Keratinocyte (primary cell): ENCODE results near the gene FOCAD.

Experiments
- CTCF ChIP-seq, 3 experiments: IDR thresholded peaks in 1 of 3; conservative IDR thresholded peaks in 1 of 3; optimal IDR thresholded peaks in 1 of 3; 2 replicates in 2 of 3; 3 replicates in 1 of 3; pipeline versions ENCODE3 to v1.5.1; 2011; ENCODE audit warnings: low read length in 3 of 3, mild to moderate bottlenecking in 3 of 3, moderate library complexity in 2 of 3, control low read depth in 1 of 3, inconsistent platforms in 1 of 3; ENCODE audit not compliant: insufficient read depth in 2 of 3; ENCODE audit errors: extremely low read depth in 1 of 3
- EZH2 ChIP-seq: IDR thresholded peaks from one replicate; pipeline ENCODE4 v1.6.1; 2012; ENCODE audit warnings: inconsistent platforms, mild to moderate bottlenecking, low read length, moderate library complexity

GRCh38 chr9:20880271-20880670, 196.2 kb downstream of the FOCAD start:
- TF ChIP-seq CTCF (optimal IDR thresholded peaks at IDR 0.05 in 1 of 3, IDR thresholded peaks at IDR 0.05 in 1 of 3, conservative IDR thresholded peaks at IDR 0.05 in 1 of 3; ENCODE audit: extremely low read depth in 1 of 3, insufficient read depth in 2 of 3, low read length in 3 of 3) (no peak), EZH2 (no peak)
